Neural cell (in vitro differentiated cells): ENCODE data around the gene RAB40B. TPM values are rescaled to one million over a fixed set of nuclear protein-coding genes. Genes with fewer than 3 reads are reported as not detected.

ENCODE experiments used
- H2AFZ ChIP-seq: fragments of 200-600, 300-800 bp; sonication (generic), shearing (Covaris generic); 2 replicates; pipeline ENCODE4 v1.6.0; 2014; ENCODE audit warnings: low read depth, mild to moderate bottlenecking, antibody characterized with exemption, low read length, moderate library complexity
- H3F3A ChIP-seq: fragments of 200-600 bp; shearing (Covaris generic); 2 replicates; pipeline ENCODE4 v1.6.1; 2016; ENCODE audit warnings: mild to moderate bottlenecking, moderate library complexity, mixed read lengths, antibody characterized with exemption, low read length; ENCODE audit not compliant: insufficient read depth, poor library complexity, severe bottlenecking
- H3K27ac ChIP-seq: fragments of 200-600, 300-800 bp; sonication (generic), shearing (Covaris generic); 2 replicates; pipeline ENCODE4 v1.5.1; 2014; ENCODE audit warnings: mild to moderate bottlenecking, low read length, moderate library complexity
- H3K27me3 ChIP-seq: fragments of 300-800, 200-600 bp; sonication (generic), shearing (Covaris generic); 2 replicates; pipeline ENCODE4 v1.6.0; 2014; ENCODE audit warnings: mild to moderate bottlenecking, low read depth, low read length, moderate library complexity; ENCODE audit not compliant: insufficient read depth
- H3K36me3 ChIP-seq: fragments of 300-800, 200-600 bp; sonication (generic), shearing (Covaris generic); 2 replicates; pipeline ENCODE4 v1.5.1; 2014; ENCODE audit warnings: mild to moderate bottlenecking, antibody characterized with exemption, low read length, moderate library complexity; ENCODE audit not compliant: insufficient read depth
- H3K4me2 ChIP-seq: fragments of 300-800, 200-600 bp; sonication (generic), shearing (Covaris generic); 2 replicates; pipeline ENCODE4 v1.6.0; 2014; ENCODE audit warnings: mild to moderate bottlenecking, low read length
- H3K4me3 ChIP-seq: fragments of 300-800, 200-600 bp; sonication (generic), shearing (Covaris generic); 2 replicates; pipeline ENCODE4 v1.5.1; 2014; ENCODE audit warnings: mild to moderate bottlenecking, low read length, moderate library complexity
- H3K79me2 ChIP-seq: fragments of 200-600 bp; shearing (Covaris generic); replicated peaks from 2 replicates; pipeline ENCODE4 v1.6.0; 2014; ENCODE audit warnings: mild to moderate bottlenecking, low read length, moderate library complexity; ENCODE audit not compliant: insufficient read depth
- H3K9ac ChIP-seq: fragments of 300-800, 200-600 bp; sonication (generic), shearing (Covaris generic); 2 replicates; pipeline ENCODE4 v1.6.1; 2016; ENCODE audit warnings: mild to moderate bottlenecking, low read length, mixed read lengths
- H3K9me2 ChIP-seq: fragments of 200-600 bp; shearing (Covaris generic); 2 replicates; pipeline ENCODE4 v1.6.1; 2016; ENCODE audit warnings: mild to moderate bottlenecking, low read length, mixed read lengths; ENCODE audit not compliant: insufficient read depth
- H3K9me3 ChIP-seq: fragments of 200-600, 300-800 bp; sonication (generic), shearing (Covaris generic); 2 replicates; pipeline ENCODE4 v1.6.1; 2016; ENCODE audit warnings: mild to moderate bottlenecking, mixed run types, low read length, moderate library complexity, mixed read lengths
- H4K20me1 ChIP-seq: fragments of 200-600 bp; shearing (Covaris generic); 2 replicates; pipeline ENCODE4 v1.6.1; 2016; ENCODE audit warnings: mild to moderate bottlenecking, mixed run types; ENCODE audit not compliant: insufficient read depth
- EP300 ChIP-seq: fragments of 450-650 bp; conservative IDR thresholded peaks from 2 replicates; pipeline ENCODE4 v1.6.1; 2014; ENCODE audit warnings: antibody characterized with exemption, mild to moderate bottlenecking, moderate library complexity; ENCODE audit not compliant: poor library complexity, severe bottlenecking
- EZH2 ChIP-seq: fragments of 200-600, 300-800 bp; shearing (Covaris generic), sonication (generic); IDR thresholded peaks from 2 replicates; pipeline ENCODE4 v1.6.1; 2014; ENCODE audit warnings: antibody characterized with exemption, low read length, borderline replicate concordance, mild to moderate bottlenecking; ENCODE audit not compliant: insufficient read depth, poor library complexity, severe bottlenecking
- MXI1 ChIP-seq: fragments of 450-650 bp; conservative IDR thresholded peaks from 2 replicates; pipeline ENCODE4 v1.6.1; 2014; ENCODE audit warnings: antibody characterized with exemption, mild to moderate bottlenecking; ENCODE audit not compliant: poor library complexity, severe bottlenecking
- POLR2AphosphoS5 ChIP-seq: IDR thresholded peaks from 2 replicates; pipeline ENCODE4 v1.6.1; 2012
- RAD21 ChIP-seq: fragments of 450-650 bp; conservative IDR thresholded peaks from 2 replicates; pipeline ENCODE4 v1.6.1; 2014; ENCODE audit warnings: antibody characterized with exemption, mild to moderate bottlenecking, moderate library complexity
- SMC3 ChIP-seq: fragments of 450-650 bp; conservative IDR thresholded peaks from 2 replicates; pipeline ENCODE4 v1.6.1; 2014; ENCODE audit warnings: antibody characterized with exemption, mild to moderate bottlenecking, moderate library complexity; ENCODE audit not compliant: poor library complexity
- TAF1 ChIP-seq: IDR thresholded peaks from 2 replicates; pipeline ENCODE4 v1.6.1; 2012; ENCODE audit warnings: low read depth
- polyA plus RNA-seq: library from polyadenylated mRNA; depleted of rRNA; stranded (reverse); fragments of >200 nt; gene quantifications from 2 replicates; pipeline ENCODE4 v1.2.3, GENCODE V29; 2014
- TF ChIP-seq, protein P1 (sequence below): IDR thresholded peaks from 2 replicates; pipeline ENCODE4 v1.6.1; 2012; ENCODE audit warnings: borderline replicate concordance
- TF ChIP-seq, protein P2 (sequence below): fragments of 450-650 bp; IDR thresholded peaks from 2 replicates; pipeline ENCODE4 v1.5.1; 2014; ENCODE audit warnings: antibody characterized with exemption, mild to moderate bottlenecking, moderate library complexity; ENCODE audit not compliant: poor library complexity, severe bottlenecking

Gene RAB40B
- polyA plus RNA-seq, 1 donor from 2014 or later: 37.2 TPM

DNA sequence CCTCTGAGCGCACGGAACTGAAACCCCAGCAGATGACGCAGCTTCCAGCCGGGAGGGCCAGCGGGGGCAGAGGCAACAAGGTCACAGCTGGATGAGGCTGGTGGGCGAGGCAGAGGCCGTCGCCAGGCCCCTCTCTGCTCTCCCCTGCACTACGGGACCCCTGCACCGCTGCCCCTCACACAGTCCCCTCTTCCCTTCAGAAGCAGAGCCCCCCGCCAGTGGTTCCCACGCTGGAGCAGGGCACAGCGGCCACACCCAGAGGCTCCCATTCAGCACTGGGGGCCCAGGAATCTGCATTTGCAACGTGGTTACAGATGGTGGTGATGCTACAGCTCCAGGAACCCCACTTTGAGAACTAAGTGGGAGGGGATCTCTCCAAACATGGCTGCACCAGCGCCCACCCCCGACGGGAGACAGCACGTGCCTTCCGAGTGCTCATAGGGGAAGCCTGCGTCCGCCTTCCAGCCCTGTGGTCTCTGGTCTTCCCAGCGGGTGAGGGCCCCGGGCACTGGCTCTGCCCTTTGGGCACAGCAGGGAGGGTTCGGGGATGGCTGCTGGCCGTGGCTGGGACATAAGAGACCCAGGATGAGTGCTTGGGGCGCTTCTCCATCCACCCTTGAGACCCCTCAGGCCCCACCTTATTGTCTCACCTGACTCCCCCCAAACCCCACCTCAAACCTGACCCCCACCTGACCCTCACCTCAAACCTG lies 4.7 kb upstream of the RAB40B start:
- Histone ChIP-seq H3K4me3 (no peak overlapping the region), H3K4me2 (no peak overlapping the region), H3K27me3 (no peaks in the 10 kb centered on the region), H4K20me1 (no peaks in the 10 kb centered on the region), H2AFZ (no peak overlapping the region), H3K36me3 (no peaks in the 10 kb centered on the region), H3F3A (no peaks in the 10 kb centered on the region), H3K9ac (no peak overlapping the region), H3K9me3 (no peaks in the 10 kb centered on the region), H3K79me2 (no peaks in the 10 kb centered on the region), H3K27ac (no peak overlapping the region), H3K9me2 (no peaks in the 10 kb centered on the region)
- no peak for TF ChIP-seq EP300

DNA sequence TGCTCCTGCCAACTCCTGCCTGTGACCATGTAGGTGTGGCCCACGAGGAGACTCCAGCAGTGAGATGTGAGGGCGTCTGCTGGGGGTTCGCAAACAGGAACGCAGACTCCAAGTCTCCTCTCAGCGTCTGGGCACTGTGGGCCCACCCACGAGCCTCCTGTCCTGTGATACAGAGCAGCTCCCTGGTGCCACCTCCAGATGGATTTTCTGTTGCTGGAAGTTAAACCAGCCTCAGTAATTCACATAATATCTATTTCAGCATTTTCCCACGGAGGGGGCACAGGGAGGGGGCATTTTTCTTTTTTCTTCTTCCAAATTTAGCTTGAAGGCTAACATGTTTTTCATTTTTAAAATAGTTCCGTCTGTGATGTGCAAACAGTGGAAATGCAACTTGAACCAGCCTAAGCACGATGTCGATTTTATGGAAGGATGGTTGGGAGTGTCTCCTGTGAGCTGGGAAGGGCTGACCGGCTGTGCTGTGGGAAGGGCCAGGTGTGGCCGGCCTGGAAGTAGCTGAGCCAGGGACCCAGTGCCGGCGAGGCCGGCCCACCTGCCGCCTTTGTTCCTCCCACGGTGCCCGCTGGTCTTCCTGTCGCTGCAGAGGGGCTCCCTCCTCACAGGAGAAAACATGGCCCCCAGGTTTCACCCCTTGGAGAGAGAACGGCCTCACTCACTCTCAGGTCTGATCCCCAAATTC lies 3.9 kb upstream of the RAB40B start:
- no peaks in the 10 kb centered on the region for H3K79me2 ChIP-seq
- H3F3A ChIP-seq: no peaks in the 10 kb centered on the region
- no peak overlapping the region for H3K4me3 ChIP-seq
- H3K27ac ChIP-seq: no peak overlapping the region
- H4K20me1 ChIP-seq: no peaks in the 10 kb centered on the region
- H3K27me3 ChIP-seq: peaks cover 4% of the 10 kb centered on the region
- no peak overlapping the region for H3K4me2 ChIP-seq
- no peaks in the 10 kb centered on the region for H3K9me2 ChIP-seq
- TF ChIP-seq EZH2: no peak
- TF ChIP-seq MXI1: no peak
- TF ChIP-seq, protein P1, sequence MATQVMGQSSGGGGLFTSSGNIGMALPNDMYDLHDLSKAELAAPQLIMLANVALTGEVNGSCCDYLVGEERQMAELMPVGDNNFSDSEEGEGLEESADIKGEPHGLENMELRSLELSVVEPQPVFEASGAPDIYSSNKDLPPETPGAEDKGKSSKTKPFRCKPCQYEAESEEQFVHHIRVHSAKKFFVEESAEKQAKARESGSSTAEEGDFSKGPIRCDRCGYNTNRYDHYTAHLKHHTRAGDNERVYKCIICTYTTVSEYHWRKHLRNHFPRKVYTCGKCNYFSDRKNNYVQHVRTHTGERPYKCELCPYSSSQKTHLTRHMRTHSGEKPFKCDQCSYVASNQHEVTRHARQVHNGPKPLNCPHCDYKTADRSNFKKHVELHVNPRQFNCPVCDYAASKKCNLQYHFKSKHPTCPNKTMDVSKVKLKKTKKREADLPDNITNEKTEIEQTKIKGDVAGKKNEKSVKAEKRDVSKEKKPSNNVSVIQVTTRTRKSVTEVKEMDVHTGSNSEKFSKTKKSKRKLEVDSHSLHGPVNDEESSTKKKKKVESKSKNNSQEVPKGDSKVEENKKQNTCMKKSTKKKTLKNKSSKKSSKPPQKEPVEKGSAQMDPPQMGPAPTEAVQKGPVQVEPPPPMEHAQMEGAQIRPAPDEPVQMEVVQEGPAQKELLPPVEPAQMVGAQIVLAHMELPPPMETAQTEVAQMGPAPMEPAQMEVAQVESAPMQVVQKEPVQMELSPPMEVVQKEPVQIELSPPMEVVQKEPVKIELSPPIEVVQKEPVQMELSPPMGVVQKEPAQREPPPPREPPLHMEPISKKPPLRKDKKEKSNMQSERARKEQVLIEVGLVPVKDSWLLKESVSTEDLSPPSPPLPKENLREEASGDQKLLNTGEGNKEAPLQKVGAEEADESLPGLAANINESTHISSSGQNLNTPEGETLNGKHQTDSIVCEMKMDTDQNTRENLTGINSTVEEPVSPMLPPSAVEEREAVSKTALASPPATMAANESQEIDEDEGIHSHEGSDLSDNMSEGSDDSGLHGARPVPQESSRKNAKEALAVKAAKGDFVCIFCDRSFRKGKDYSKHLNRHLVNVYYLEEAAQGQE: no peak
- no peak for TF ChIP-seq EP300
- TF ChIP-seq, protein P2, sequence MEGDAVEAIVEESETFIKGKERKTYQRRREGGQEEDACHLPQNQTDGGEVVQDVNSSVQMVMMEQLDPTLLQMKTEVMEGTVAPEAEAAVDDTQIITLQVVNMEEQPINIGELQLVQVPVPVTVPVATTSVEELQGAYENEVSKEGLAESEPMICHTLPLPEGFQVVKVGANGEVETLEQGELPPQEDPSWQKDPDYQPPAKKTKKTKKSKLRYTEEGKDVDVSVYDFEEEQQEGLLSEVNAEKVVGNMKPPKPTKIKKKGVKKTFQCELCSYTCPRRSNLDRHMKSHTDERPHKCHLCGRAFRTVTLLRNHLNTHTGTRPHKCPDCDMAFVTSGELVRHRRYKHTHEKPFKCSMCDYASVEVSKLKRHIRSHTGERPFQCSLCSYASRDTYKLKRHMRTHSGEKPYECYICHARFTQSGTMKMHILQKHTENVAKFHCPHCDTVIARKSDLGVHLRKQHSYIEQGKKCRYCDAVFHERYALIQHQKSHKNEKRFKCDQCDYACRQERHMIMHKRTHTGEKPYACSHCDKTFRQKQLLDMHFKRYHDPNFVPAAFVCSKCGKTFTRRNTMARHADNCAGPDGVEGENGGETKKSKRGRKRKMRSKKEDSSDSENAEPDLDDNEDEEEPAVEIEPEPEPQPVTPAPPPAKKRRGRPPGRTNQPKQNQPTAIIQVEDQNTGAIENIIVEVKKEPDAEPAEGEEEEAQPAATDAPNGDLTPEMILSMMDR: no peak
- no peak for TF ChIP-seq POLR2AphosphoS5
- TF ChIP-seq SMC3: no peak
- TF ChIP-seq TAF1: no peak
- TF ChIP-seq RAD21: no peak
- H3K9me3 ChIP-seq: no peaks in the 10 kb centered on the region
- no peak overlapping the region for H3K9ac ChIP-seq
- H2AFZ ChIP-seq: no peak overlapping the region
- no peaks in the 10 kb centered on the region for H3K36me3 ChIP-seq
